Astrocyte (in vitro differentiated cells and primary cell): ENCODE measurements around the gene ABCC8. TPM values are rescaled to one million over a fixed set of nuclear protein-coding genes. Genes with fewer than 3 reads are reported as not detected.
"Not testable (repeated sequence)": the region's sequence is repeated elsewhere in the genome, so short reads cannot be mapped to it uniquely, and the experiment has no call there.

Experiments
- DNase-seq: peaks from one replicate; pipeline ENCODE4 v3.0.0-alpha.2; 2010; ENCODE audit warnings: low read depth
- FAIRE-seq: peaks from 2 replicates; lab custom pipeline; 2011; peaks lifted over from hg19 to GRCh38; lab: Jason Lieb, UNC
- H2AFZ ChIP-seq: 2 replicates; pipeline ENCODE4 v1.6.0; 2012; ENCODE audit warnings: low read depth, low read length, inconsistent platforms
- H3K27ac ChIP-seq: 2 replicates; pipeline ENCODE4 v1.5.1; 2011; ENCODE audit warnings: low read depth, low read length, inconsistent platforms
- H3K27me3 ChIP-seq: 2 replicates; pipeline ENCODE4 v1.6.0; 2011; ENCODE audit warnings: low read length, inconsistent platforms; ENCODE audit not compliant: insufficient read depth
- H3K36me3 ChIP-seq: 2 replicates; pipeline ENCODE4 v1.5.1; 2011; ENCODE audit warnings: low read length, inconsistent platforms; ENCODE audit not compliant: insufficient read depth
- H3K4me1 ChIP-seq: 2 replicates; pipeline ENCODE4 v1.5.1; 2011; ENCODE audit warnings: low read length, inconsistent platforms; ENCODE audit not compliant: insufficient read depth
- H3K4me2 ChIP-seq: 2 replicates; pipeline ENCODE4 v1.6.0; 2012; ENCODE audit warnings: low read length, inconsistent platforms
- H3K4me3 ChIP-seq: 2 replicates; pipeline ENCODE4 v1.5.1; 2011; ENCODE audit warnings: low read depth, mild to moderate bottlenecking, low read length, inconsistent platforms; ENCODE audit not compliant: insufficient read depth
- H3K79me2 ChIP-seq: 2 replicates; pipeline ENCODE4 v1.6.0; 2012; ENCODE audit warnings: mild to moderate bottlenecking, low read length, inconsistent platforms; ENCODE audit not compliant: insufficient read depth
- H3K9ac ChIP-seq: 2 replicates; pipeline ENCODE4 v1.6.0; 2012; ENCODE audit warnings: mild to moderate bottlenecking, low read length, inconsistent platforms
- H3K9me3 ChIP-seq: 2 replicates; pipeline ENCODE4 v1.5.1; 2012; ENCODE audit warnings: low read depth, mild to moderate bottlenecking, low read length, inconsistent platforms; ENCODE audit not compliant: insufficient read depth
- H4K20me1 ChIP-seq: 2 replicates; pipeline ENCODE4 v1.6.0; 2012; ENCODE audit warnings: low read length, inconsistent platforms; ENCODE audit not compliant: insufficient read depth
- H3K27ac Mint-ChIP-seq: one replicate; pipeline ENCODE4 v1.8.0; 2021; ENCODE audit warnings: mild to moderate bottlenecking, mixed read lengths; ENCODE audit not compliant: unreplicated experiment
- H3K27me3 Mint-ChIP-seq: one replicate; pipeline ENCODE4 v1.8.0; 2021; ENCODE audit warnings: low read depth, mixed read lengths; ENCODE audit not compliant: unreplicated experiment
- H3K36me3 Mint-ChIP-seq: one replicate; pipeline ENCODE4 v1.8.0; 2021; ENCODE audit warnings: low read depth, mixed read lengths; ENCODE audit not compliant: unreplicated experiment
- H3K4me1 Mint-ChIP-seq: one replicate; pipeline ENCODE4 v1.8.0; 2021; ENCODE audit warnings: low read depth, mixed read lengths; ENCODE audit not compliant: unreplicated experiment
- H3K4me3 Mint-ChIP-seq: one replicate; pipeline ENCODE4 v1.8.0; 2021; ENCODE audit warnings: mild to moderate bottlenecking, moderate library complexity, mixed read lengths; ENCODE audit not compliant: unreplicated experiment
- H3K9me3 Mint-ChIP-seq: one replicate; pipeline ENCODE4 v1.8.0; 2021; ENCODE audit warnings: mild to moderate bottlenecking, mixed read lengths; ENCODE audit not compliant: unreplicated experiment
- EZH2 ChIP-seq: IDR thresholded peaks from 2 replicates; pipeline ENCODE4 v1.6.1; 2012; ENCODE audit warnings: mild to moderate bottlenecking, low read length, inconsistent platforms; ENCODE audit not compliant: insufficient read depth
- total RNA-seq: library from RNA; stranded (reverse); gene quantifications from 2 replicates; pipeline ENCODE4 v1.2.1, GENCODE V29; 2021
- TF ChIP-seq, protein P1 (sequence below): IDR thresholded peaks from 2 replicates; pipeline ENCODE4 v1.5.1; 2011; ENCODE audit warnings: low read depth, mild to moderate bottlenecking, inconsistent platforms, low read length, moderate library complexity; ENCODE audit not compliant: insufficient read depth

ABCC8 gene
- total RNA-seq, 1 donor from 2014 or later, result not detected

DNA sequence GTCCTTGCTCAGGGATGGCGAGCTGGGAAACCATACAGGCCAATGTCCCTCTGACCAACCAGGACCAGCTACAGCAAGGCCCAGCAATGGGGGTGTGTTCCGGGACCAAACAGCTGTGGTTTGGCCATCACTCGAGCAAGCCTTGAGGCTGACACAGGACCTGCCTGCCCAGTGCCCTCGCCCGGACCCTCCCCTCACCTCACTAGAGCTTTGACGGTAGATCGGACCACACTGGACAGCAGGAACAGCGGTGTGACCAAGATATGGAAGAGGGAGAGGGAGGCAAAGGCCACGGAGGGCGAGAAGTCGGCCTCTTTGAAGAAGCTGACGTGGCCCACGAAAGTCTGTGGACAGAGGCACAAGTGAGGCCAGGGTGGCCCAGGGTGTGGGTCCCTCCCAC is 46.0 kb downstream of the ABCC8 start:
- Mint-ChIP-seq H3K36me3 (no peaks in the 10 kb centered on the region), H3K4me3 (no peak overlapping the region), H3K27ac (no peak overlapping the region), H3K4me1 (peaks cover 5% of the 10 kb centered on the region), H3K27me3 (peaks cover 27% of the 10 kb centered on the region), H3K9me3 (peaks cover 2% of the 10 kb centered on the region)
- DNase-seq, result no peak
- H3K9me3 ChIP-seq, result no peaks in the 10 kb centered on the region
- no peaks in the 10 kb centered on the region for H3K79me2 ChIP-seq
- no peaks in the 10 kb centered on the region for H4K20me1 ChIP-seq
- no peak overlapping the region for H3K4me2 ChIP-seq
- H3K9ac ChIP-seq, result no peak overlapping the region
- H3K27me3 ChIP-seq, result no peaks in the 10 kb centered on the region
- H3K36me3 ChIP-seq, result no peaks in the 10 kb centered on the region
- no peak for FAIRE-seq
- no peak overlapping the region for H3K4me3 ChIP-seq
- TF ChIP-seq, protein P1, sequence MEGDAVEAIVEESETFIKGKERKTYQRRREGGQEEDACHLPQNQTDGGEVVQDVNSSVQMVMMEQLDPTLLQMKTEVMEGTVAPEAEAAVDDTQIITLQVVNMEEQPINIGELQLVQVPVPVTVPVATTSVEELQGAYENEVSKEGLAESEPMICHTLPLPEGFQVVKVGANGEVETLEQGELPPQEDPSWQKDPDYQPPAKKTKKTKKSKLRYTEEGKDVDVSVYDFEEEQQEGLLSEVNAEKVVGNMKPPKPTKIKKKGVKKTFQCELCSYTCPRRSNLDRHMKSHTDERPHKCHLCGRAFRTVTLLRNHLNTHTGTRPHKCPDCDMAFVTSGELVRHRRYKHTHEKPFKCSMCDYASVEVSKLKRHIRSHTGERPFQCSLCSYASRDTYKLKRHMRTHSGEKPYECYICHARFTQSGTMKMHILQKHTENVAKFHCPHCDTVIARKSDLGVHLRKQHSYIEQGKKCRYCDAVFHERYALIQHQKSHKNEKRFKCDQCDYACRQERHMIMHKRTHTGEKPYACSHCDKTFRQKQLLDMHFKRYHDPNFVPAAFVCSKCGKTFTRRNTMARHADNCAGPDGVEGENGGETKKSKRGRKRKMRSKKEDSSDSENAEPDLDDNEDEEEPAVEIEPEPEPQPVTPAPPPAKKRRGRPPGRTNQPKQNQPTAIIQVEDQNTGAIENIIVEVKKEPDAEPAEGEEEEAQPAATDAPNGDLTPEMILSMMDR, result no peak
- no peak for TF ChIP-seq EZH2
- no peak overlapping the region for H2AFZ ChIP-seq
- H3K27ac ChIP-seq, result no peak overlapping the region
- no peaks in the 10 kb centered on the region for H3K4me1 ChIP-seq

- Mint-ChIP-seq H3K27ac (no peak overlapping the region), H3K36me3 (no peaks in the 10 kb centered on the region), H3K27me3 (peaks cover 27% of the 10 kb centered on the region), H3K4me1 (no peaks in the 10 kb centered on the region), H3K9me3 (peaks cover 2% of the 10 kb centered on the region), H3K4me3 (no peak overlapping the region)
- Histone ChIP-seq H3K4me3 (no peak overlapping the region), H3K79me2 (no peaks in the 10 kb centered on the region), H3K4me2 (no peak overlapping the region), H3K9ac (no peak overlapping the region), H3K9me3 (no peaks in the 10 kb centered on the region), H4K20me1 (no peaks in the 10 kb centered on the region), H2AFZ (no peak overlapping the region), H3K27me3 (no peaks in the 10 kb centered on the region), H3K27ac (no peak overlapping the region), H3K4me1 (no peaks in the 10 kb centered on the region), H3K36me3 (no peaks in the 10 kb centered on the region)
- no peak for FAIRE-seq
- no peak for DNase-seq
- TF ChIP-seq EZH2, result no peak
- TF ChIP-seq, protein P1, result no peak
These were observed 47.7 kb downstream of the ABCC8 start for GRCh38 chr11:17428925-17429324.

GRCh38 chr11:17428261-17428660 is 48.4 kb downstream of the ABCC8 start:
- no peaks in the 10 kb centered on the region for H3K27me3 ChIP-seq
- Mint-ChIP-seq H3K4me3 (no peak overlapping the region), H3K9me3 (peaks cover 2% of the 10 kb centered on the region), H3K4me1 (no peaks in the 10 kb centered on the region), H3K27ac (no peak overlapping the region), H3K27me3 (peaks cover 29% of the 10 kb centered on the region), H3K36me3 (no peaks in the 10 kb centered on the region)
- TF ChIP-seq, protein P1, result no peak
- no peak for TF ChIP-seq EZH2
- no peak overlapping the region for H3K4me3 ChIP-seq
- no peak overlapping the region for H3K4me2 ChIP-seq
- H3K79me2 ChIP-seq, result no peaks in the 10 kb centered on the region
- no peaks in the 10 kb centered on the region for H3K36me3 ChIP-seq
- FAIRE-seq (no peak), DNase-seq (no peak)
- no peak overlapping the region for H3K9ac ChIP-seq
- H4K20me1 ChIP-seq, result no peaks in the 10 kb centered on the region
- no peaks in the 10 kb centered on the region for H3K9me3 ChIP-seq
- no peak overlapping the region for H2AFZ ChIP-seq
- H3K4me1 ChIP-seq, result no peaks in the 10 kb centered on the region
- H3K27ac ChIP-seq, result no peak overlapping the region

- not testable (repeated sequence) for H3K79me2 ChIP-seq, H3K9me3 Mint-ChIP-seq, H3K4me3 ChIP-seq, H3K4me1 ChIP-seq, H3K9me3 ChIP-seq, DNase-seq, FAIRE-seq, H3K36me3 ChIP-seq, H3K9ac ChIP-seq, H3K4me1 Mint-ChIP-seq, H3K27ac ChIP-seq, H3K4me3 Mint-ChIP-seq, H3K4me2 ChIP-seq, H2AFZ ChIP-seq, H3K36me3 Mint-ChIP-seq, H3K27me3 ChIP-seq, H4K20me1 ChIP-seq, H3K27ac Mint-ChIP-seq
- peaks cover 46% of the 10 kb centered on the region for H3K27me3 Mint-ChIP-seq
These were observed 50.4 kb downstream of the ABCC8 start for GRCh38 chr11:17426233-17426632.
